ENCODE data around the gene SH2B3.
"Not testable (repeated sequence)": the region's sequence is repeated elsewhere in the genome, so short reads cannot be mapped to it uniquely, and the experiment has no call there.

Gene SH2B3

DNA sequence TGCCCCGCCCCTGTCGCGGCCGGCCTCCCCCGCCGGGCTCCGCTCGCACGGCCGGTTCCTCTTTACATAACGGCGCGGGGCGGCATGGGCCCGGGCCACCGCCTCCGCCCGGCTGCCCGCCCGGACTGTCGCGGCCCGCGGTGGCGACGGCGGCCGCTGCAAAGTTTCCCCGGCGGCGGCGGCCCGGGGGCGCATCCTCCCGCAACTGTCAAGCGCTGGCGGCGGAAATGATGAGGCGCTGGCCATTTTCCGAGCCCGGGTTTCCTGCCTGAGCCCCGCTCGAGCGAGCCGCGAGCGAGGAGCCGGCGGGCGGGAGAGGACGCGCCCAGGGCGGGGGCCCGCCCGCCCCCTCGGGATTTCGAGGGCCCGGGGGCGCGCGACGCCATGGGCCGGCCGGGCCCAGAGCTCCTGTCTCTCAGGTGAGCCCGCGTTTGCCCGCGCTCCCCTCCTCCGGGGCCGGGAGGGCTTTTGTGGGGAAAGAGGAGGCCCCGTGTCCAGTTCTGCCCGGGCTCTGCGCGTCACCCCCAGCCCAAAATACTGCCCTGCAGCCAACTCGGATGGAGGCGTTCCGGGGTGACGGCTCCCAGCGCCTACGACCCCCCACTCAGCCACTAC, at the start of gene SH2B3:
Gene SH2B3, plus strand, starts transcription at position 65 of the 615 bp plus-strand sequence. CDS start 12,223 bp downstream, outside the sequence.
- peak; percentile 87 for DNase-seq

DNA sequence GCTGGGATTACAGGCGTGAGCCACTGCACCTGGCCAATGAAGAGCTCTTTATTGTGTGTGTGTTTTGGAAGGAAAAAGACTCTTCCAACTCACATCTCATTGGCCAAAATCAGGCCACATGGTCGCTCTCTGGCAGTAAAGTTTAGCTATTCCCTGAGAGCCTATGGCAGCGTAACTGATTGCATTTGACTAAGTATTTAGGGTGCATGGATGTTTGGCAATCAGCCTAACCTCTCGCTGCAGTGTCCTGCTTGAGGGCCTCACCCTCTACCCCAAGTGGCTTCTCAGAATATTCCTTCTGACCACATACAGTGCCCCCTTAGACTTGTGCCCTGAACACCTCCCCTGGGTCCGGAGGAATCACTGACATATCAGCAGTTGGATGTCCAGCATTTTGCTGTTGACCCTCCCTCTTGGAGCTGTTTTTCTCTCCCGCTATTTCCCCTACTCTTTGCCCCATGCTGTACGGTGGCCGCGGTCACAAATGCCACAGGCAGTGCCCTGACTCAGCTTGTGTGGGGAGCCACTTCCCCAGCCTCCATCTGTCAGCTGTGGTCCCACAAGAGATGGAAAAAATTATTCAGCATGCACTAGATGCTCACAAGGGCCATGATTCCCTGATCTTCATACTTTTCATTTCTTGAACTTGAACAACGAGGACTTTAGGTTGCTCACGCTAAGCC, 46.4 kb upstream of the SH2B3 start:
- DNase-seq, result peak; percentile 77

DNA sequence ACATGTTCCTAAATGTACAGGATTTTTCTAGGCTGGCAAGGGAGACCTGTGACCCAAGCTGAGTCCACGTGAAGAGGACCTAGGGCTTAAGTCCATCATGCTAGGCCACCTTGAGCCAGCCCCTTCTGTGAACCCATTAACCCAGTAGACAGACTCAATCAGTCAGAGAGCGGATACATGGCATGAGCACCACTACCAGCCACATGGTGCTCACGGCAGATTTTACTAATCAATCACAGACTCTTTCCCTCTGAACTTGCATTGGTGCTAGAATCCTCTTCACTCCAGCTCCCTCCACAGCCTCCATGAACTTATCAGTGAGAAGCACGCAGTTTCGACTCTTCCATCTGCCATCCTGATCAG, 45.8 kb upstream of the SH2B3 start:
- no peak for DNase-seq

DNA sequence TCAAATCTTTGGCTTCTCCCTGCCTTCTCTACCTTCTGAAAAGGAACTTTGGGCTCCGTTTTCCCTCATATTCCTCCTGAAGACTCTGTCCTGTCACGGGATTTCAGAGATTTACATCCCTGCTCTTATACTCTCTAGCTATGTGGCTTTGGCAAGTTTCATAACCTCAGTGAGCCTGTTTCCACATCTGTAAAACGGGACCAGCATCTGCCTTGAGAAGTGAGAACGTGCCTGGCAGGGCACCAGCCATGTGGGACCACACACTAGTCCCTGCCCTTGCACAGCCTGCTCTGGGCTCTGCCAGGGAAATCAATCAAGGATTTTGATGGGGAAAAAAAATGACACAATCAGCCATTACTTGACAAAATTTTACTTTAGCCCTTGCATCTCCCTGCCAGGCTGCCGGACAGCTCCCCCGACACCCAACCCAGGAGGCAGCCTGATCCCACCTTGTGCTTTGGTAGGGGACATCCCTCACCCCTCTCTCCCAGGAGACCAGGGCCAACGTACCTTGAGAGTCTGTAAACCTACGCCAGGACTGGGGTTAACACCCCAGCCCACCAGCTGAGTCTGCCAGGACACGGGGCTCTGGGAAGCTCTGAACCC, 45.3 kb upstream of the SH2B3 start:
- no peak for DNase-seq

DNA sequence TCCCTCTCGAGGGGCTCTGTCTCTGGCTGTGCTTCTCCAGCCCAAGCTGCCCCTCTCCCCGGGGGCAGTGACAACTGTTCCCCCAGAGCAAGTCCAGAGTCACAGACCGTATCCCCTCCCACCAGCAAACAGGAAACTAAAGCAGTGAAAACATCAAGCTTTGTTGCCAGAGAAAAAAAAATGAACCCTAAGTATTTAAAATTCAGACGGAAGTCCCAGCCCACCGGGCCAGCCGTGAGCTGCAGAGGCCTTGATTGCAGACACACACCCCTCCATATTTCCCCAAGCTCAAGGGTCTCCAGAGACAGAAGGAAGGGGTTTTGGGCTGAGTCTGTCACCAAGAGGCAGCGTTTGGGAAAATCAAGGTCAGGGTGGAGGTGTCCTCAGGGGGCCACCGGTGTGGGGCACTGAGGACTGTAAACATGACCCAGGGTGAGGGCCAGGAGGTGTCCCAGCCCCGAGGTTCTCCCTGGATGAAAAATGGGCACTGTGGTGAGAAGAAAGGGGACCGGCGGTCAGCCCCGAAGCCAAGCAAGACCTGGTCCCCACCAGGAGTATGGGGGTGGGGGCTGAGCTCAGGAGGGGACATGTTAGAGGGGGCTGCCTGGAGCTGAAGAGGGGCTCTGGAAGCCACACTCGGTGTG, 44.5 kb upstream of the SH2B3 start:
- DNase-seq, result no peak

DNA sequence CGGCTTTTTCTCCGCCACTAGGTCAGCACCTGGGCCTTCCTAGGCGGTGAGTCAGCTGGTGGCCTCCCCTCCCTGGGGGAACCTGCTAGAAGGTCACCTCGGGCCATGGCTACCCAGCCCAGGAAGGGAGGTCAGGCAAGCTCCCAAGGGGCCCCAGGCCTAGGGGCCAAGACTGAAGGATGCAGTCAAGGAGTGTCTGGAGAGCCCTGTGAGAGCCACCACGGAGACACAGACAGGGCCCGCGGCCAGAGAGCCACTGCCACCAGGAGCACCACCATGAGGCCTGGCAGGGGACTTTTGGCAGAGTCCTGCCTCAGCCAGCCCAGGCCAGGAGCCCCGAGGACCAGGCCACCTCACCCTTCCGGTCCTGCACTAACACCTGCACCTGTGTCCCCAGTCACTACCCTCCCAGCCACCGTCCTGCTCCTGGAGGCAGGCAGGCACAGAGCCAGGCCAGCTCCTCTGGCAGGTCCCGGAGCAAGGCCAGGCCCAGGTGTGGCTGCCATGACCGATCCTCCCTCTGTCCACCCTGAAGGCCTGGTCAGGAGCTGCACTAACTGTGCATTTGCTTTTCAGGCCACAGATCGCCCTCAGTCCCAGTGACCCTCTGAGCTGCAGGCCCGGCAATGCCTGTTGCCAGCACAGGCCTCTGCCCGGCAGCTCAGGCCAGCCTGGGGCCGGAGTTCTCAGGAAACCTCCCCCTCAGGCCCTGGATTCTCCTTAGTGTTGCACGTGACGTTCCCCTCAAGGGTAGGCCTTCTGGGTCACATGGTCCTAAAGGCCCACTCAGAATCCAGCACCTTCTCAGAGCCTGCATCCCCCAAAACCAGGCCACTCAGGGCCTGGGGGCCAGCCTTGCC, 43.8 kb upstream of the SH2B3 start:
- DNase-seq, result no peak

DNA sequence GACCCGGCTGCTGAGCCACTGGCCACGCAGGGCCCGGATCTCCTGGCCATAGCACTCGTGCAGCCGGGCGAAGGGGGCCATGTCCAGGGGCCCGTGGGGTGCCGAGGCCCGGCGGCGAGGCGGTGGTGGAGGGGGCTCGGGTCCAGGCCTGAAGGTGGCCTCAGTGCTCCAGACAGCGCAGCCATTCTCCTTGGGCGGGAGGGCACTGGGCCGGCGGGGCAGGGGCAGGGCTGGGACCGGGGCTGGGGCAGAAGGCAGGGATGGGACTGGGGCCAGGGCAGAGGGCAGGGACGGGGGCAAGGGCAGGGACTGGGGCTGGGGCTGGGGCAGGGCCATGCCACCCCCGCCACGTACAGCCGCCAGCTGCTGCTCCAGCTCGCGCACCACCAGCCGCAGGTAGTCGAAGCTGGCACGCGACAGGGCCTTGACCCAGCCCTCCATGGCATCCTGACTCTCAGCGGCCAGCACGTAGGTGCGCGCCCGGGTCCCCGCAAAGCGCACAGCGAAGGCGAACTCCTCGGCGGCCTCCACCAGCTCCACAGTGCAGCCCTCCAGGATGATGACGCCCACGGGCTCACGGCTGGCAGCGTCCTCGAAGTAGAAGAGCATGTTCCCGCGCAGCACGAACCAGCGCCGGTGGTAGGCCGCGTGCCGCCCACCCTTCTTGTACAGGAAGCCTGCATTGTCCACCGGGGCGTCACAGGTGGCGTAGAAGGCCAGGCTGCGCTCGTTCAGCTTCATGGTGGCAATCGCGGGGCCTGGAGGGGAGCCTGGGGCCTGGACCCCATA, 42.8 kb upstream of the SH2B3 start:
- no peak for DNase-seq

DNA sequence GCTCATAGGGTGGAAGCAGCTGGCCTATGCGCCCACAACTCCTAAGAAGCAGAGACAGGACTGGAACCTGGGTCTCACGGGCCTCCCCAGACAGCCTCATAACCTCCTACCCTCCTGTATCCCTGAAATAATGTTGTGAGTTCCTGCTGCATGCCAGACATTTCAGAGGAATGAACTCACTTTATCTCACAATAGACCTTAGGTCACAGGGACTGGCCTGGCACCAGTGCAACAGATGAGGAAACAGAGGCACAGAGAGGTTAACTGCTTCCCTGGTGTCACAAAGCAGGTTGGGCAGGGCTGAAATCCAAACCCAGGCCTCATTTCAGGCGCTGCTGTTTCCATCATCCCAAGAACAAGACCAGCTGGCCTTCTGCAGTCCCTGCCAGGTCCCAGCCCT, 42.1 kb upstream of the SH2B3 start:
- no peak for DNase-seq

DNA sequence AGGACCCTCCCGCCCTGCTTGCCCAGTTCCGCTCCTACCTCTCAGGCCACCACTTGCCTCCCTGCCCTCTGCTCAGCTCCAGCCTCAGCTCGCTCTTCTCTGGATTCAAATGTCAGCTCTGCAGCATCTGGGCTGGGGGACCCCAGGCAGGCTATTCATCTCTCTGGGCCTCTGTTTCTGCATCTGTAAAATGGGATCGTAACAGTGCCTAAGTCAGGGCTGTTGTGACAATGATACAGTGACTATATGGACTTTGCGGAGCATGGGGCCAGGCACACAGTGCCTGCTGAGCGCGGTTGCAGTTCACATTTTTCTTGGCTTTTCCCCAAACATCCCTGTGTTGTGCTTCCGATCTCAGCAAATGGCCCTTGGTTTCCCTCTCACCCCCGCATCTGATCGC, 39.6 kb upstream of the SH2B3 start:
- no peak for DNase-seq

DNA sequence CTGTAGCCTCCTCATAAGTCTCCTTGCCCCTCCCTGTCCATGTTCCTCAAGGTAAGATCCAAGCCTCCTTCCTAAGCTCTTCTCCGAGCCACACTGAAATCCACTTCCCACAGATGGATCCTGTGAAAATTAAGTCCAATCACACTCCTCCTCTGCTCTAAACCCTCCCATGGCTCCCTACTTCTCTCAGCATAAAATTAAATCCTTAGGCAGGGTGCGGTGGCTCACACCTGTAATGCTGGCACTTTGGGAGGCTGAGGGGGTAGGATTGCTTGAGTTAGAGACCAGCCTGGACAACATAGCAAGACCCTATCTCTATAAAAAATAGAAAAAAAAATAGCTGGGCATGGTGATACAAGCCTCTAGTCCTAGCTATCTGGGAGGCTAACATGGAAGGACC, 39.1 kb upstream of the SH2B3 start:
- no peak for DNase-seq

DNA sequence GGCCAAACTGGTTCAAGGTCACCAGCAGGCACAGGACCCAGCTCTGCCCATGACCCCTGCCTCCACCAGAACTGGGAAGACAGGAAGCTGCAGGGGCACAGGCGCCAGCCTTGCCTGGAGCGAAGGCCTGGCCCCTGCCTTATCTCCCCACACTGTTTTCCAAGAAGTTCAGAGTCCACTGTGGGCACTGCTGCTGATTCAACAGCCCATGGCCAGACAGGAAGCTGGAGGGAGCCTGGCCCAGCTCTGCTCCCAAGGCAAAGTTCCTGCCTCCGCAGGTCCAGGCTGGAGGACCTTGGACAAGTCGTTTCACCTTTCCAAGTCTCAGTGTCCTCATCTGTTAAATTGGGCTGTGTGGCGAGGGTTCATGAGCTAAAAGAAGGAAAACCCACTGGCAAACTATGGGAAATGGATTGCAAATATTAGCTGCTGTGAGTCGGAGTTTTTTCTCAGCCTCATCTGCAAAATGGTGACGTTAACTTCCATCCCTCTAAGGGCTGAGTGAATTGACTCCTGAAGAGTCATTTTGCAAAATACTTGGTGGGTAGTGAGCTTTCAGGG, 38.0 kb upstream of the SH2B3 start:
- DNase-seq, result no peak

DNA sequence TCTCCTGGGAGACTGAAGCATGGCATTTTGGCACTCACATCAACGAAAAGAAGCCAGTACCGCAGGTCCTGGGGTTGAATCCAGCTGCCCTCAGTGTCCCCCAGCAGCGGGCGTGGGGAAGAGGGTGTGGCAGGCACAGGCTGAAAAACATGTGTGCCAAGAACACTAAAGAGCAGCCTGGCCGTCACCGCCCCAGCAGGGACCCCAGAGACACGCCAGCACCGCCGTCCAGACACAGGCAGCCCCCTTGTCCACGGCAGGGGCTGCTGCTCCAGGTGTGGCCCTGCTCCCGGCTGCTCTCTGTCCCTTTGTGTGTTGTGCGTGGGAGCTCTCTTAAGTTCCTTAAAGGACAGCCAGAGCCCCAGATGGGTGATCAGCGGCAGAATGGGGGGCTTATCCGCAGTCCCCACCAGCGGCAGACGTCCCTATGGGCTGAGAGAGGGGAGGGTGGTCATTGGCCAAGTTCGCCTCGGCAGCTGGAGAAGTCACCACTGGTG, 37.4 kb upstream of the SH2B3 start:
- no peak for DNase-seq

DNA sequence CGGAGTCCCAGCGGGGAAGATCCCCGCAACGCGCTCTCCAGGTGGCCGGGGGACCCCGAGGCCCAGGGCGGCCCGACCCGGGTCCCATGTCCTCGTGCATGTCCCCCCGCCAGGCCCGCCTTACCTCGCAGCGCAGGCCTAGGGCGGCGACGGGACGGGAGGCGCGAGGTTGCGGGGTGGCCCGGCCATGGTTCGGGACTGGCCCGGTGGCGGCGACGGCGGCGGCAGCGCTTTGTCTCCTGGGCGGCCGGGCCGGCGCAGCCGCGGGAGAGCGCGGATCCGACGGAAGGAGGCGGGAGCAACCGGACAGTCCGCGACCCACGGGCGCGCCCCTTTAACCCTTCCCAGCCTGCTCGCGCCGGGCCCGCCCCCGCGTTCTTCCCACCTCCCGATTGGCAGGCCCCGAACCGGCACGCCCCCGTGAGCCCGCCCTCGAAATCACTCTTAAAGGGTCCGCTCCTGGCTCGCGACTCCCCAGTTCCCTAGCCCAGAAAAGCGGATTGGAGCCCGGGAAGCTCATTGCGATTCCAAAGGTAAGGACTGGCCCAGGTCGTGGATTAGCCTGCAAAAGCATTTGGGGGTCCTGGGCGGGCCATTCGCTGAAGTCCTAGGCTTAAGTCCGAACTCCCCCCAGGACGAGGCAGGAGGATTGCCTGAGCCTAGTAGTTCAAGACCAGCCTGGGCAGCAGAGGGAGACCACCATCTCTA, 36.8 kb upstream of the SH2B3 start, which contains the start of gene PHETA1:
Gene PHETA1, minus strand, starts transcription at position 308 of the 708 bp plus-strand sequence. CDS start 5,668 bp downstream, outside the sequence.
- DNase-seq, result peak; percentile 90

DNA sequence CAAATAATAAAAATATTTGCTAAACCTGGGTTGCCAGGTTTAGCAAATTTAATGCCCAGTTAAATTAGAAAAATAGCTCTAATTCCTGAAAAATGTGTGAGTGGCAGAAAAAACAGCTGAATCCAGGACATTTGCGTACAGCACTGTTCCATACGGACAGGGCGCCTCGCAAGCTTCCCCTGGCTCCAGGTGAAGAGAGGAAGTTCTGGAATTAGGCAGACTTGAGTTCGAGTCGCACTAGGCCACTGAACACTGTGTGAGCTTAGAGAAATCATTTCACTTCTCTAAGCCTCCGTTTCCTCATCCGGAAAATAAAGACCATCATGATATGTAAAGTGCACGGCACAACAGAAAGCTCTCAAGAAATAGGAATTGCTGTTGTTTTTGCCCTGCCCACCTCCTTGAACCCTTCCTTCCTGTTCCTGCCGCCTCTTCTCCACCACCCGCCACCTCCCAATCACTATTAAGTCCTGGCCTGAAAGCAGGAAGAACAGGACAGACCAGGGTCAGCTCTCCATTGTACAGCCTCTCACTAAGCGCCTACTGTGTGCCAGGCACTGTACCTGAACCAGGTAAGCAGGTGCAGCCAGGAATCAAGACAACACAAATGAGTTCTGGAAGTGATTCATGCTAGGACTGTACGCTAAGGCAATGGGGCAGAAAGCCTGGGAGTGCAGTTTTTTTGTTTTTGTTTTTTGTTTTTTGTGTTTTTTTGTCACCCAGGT, 36.1 kb upstream of the SH2B3 start:
- no peak for DNase-seq

DNA sequence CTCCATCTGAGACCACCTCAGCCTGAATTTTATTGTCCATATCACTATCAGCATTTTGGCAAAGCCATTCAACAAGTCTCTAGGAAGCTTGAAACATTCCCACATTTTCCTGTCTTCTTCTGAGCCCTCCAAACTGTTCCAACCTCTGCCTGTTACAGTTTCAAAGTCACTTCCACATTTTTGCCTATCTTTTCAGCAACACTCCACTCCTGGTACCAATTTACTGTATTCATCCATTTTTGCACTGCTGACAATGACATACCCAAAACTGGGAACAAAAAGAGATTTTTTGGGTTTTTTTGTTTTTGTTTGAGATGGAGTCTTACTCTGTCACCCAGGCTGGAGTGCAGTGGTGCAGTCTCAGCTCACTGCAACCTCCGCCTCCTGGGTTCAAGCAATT, 32.5 kb upstream of the SH2B3 start:
- DNase-seq, result not testable (repeated sequence)

DNA sequence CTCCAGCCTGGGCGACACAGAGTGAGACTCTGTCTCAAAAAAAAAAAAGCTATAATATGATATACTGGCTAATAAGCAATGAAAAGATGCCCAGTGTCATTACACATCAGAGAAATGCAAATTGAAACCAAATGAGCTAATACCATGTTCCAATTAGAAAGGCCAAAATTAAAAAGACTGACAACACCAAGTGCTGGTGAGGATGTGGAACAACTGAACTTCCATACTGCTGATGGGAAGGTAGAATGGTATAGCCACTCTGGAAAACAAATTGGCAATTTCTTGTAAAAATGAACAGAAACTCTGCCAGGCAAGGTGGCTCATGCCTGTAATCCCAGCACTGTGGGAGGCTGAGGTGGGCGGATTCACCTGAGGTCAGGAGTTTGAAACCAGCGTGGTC, 28.3 kb upstream of the SH2B3 start:
- no peak for DNase-seq

DNA sequence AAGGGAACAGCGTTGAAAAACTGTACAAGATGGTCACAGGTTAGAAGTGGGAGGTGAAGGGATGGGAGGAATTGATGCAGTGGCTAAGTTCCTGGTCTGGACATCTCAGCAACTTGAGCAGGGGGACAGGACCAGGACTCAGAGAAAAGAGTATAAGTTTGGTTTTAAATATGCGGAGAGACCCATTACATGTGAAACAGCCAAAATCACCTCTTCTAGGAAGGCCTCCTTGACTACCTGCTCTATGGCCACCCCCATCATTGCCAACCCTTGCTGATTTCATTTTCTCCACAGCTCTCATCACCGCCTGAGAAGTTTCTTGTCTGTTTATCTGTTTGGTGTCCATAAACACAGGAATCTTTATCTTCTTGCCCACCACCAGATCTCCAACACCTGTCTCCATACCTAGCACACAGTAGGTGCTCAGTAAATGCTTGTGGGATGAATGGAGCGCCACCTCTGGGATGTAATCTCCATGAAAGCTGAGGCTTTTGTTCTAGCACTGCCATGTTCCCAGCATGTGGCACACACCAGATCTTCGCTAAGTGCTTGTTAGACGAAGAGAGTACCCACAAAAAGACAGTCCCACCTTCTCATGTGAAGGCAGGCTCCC, 25.7 kb upstream of the SH2B3 start:
- no peak for DNase-seq

DNA sequence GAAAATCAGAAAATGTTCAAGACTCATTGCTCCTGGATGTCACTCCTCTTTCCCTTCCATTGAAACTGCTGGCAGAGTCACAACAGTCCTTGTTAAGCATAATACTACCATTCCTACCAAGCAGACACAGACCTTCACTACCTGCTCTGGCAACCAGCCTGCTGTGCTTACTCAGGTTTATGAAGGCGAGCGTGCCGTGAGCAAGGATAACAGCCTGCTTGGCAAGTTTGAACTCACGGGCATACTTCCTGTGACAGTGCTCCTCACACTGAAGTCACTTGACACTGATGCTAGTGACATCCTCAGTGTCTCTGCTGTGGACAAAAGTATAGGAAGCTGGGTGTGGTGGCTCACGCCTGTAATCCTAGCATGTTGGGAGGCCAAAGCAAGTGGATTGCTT, 21.1 kb upstream of the SH2B3 start:
- no peak for DNase-seq

DNA sequence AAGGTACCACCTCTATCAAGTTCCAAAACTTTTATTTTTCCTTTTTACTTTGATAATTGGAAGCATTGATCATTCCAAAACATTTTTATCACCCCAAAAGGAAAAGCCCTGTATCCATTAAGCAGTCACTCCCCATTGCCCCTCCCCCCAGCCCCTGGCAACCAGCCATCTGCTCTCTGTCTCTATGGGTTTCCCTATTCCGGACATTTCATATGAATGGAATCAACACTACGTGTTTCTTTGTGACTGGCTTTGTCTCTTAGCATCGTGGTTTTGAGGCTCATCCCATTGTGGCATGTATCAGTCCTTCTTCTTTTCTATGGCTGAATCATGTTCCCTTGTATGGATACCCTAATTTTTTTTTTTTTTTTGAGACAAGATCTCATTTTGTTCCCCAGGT, 18.8 kb upstream of the SH2B3 start:
- DNase-seq, result no peak

Data from activated CD8-positive, alpha-beta memory T cell treated with anti-CD3 and anti-CD28 coated beads, Interleukin-2, amount 50 U/mL, for 48 hours (primary cell).